GM12892 (cell line): ENCODE data around the gene BFSP2.

Experiments
- POLR2A ChIP-seq: IDR thresholded peaks from 2 replicates; pipeline ENCODE4 v1.6.1; 2011; ENCODE audit warnings: low read depth, low read length, control low read depth
- POLR2AphosphoS5 ChIP-seq: IDR thresholded peaks from 2 replicates; pipeline ENCODE4 v1.6.1; 2011; ENCODE audit warnings: low read depth, low read length, control low read depth
- TAF1 ChIP-seq: IDR thresholded peaks from 2 replicates; pipeline ENCODE4 v1.6.1; 2011; ENCODE audit warnings: low read depth, mild to moderate bottlenecking, control low read depth, low read length, borderline replicate concordance

- TF ChIP-seq POLR2AphosphoS5 (no peak), POLR2A (no peak), TAF1 (no peak)
Measured at GRCh38 chr3:133380481-133381225, 19.2 kb upstream of the BFSP2 start.
